Kidney (tissue), 14 donors: ENCODE data around the gene NAT8L. TPM values are rescaled to one million over a fixed set of nuclear protein-coding genes. Genes with fewer than 3 reads are reported as not detected.
A peak's percentile ranks its signal among the peaks of the same experiment; 100 is the strongest.

Experiments used
- DNase-seq, 5 donors: peaks; one replicate each; pipeline ENCODE4 v3.0.0-alpha.2; 2013 to 2020
- FAIRE-seq: peaks from 2 replicates; lab custom pipeline; 2012; peaks lifted over from hg19 to GRCh38; lab: Jason Lieb, UNC
- H3K27ac ChIP-seq, 2 donors: one replicate each; pipeline ENCODE4 v1.7.0; 2013; ENCODE audit warnings: low read depth in 2 of 2, low read length in 2 of 2, inconsistent platforms in 1 of 2
- H3K27me3 ChIP-seq: one replicate; pipeline ENCODE4 v1.7.1; 2013; ENCODE audit warnings: low read length, inconsistent platforms; ENCODE audit not compliant: control insufficient read depth, insufficient read depth
- H3K36me3 ChIP-seq, 3 donors: one replicate each; pipeline versions ENCODE4 v1.7.0 to v1.7.1; 2013; ENCODE audit warnings: low read length in 3 of 3, control low read depth in 1 of 3, inconsistent platforms in 1 of 3; ENCODE audit not compliant: insufficient read depth in 3 of 3, control insufficient read depth in 2 of 3
- H3K4me1 ChIP-seq, 3 donors: one replicate each; pipeline versions ENCODE4 v1.7.0 to v1.7.1; 2013; ENCODE audit warnings: low read length in 3 of 3, inconsistent platforms in 1 of 3, low read depth in 1 of 3; ENCODE audit not compliant: control insufficient read depth in 2 of 3, insufficient read depth in 2 of 3
- H3K4me3 ChIP-seq, 3 donors: one replicate each; pipeline versions ENCODE4 v1.7.0 to v1.8.1; 2013; ENCODE audit warnings: low read length in 3 of 3, control low read depth in 1 of 3, inconsistent platforms in 1 of 3
- H3K9ac ChIP-seq, 3 donors: one replicate each; pipeline versions ENCODE4 v1.7.0 to v1.7.1; 2013; ENCODE audit warnings: low read length in 3 of 3, control low read depth in 1 of 3, inconsistent platforms in 1 of 3
- H3K9me3 ChIP-seq, 3 donors: one replicate each; pipeline versions ENCODE4 v1.7.0 to v1.7.1; 2013; ENCODE audit warnings: low read length in 3 of 3, control low read depth in 1 of 3, inconsistent platforms in 1 of 3; ENCODE audit not compliant: control insufficient read depth in 2 of 3, insufficient read depth in 1 of 3
- CTCF ChIP-seq: IDR thresholded peaks from 3 replicates; pipeline ENCODE4 v1.5.1; 2012; ENCODE audit warnings: mild to moderate bottlenecking, moderate library complexity, borderline replicate concordance; ENCODE audit not compliant: insufficient read depth; ENCODE audit errors: extremely low read depth
- intact Hi-C: fragments of 100-400 bp; cut with DNase I; formaldehyde crosslinking; loops from one replicate; pipeline ENCODE4 v1.11.1; 2022
- polyA plus RNA-seq: library from polyadenylated mRNA; stranded (reverse); fragments of 350-450 nt; fragmentation: Illumina TruSeq; extraction: RNeasy Lipid Tissue Mini Kit (QIAGEN cat#74804); gene quantifications from one replicate; pipeline ENCODE4 v1.2.3, GENCODE V29; 2014; ENCODE audit warnings: low read depth, low replicate concordance; ENCODE audit not compliant: insufficient read depth
- total RNA-seq: library from RNA; stranded (reverse); fragmentation: NEBNext Ultra II Directional; extraction: Animal tissue kit (Norgen Biotek cat#: 25700); gene quantifications from one replicate; pipeline ENCODE4 v1.2.1, GENCODE V29; 2021
- donor health status: control.
- donor health status: control.
- donor health status: control.
- donor health status: control.
- donor health status: control.
- donor health status: DM: yes; HTN: yes; CAD: no.
- donor health status: Normal renal cell carcinoma (clear cell type).

The NAT8L gene
- total and polyA plus RNA-seq, 2 donors from 2014 or later = 2.7 to 12.5 TPM

DNA sequence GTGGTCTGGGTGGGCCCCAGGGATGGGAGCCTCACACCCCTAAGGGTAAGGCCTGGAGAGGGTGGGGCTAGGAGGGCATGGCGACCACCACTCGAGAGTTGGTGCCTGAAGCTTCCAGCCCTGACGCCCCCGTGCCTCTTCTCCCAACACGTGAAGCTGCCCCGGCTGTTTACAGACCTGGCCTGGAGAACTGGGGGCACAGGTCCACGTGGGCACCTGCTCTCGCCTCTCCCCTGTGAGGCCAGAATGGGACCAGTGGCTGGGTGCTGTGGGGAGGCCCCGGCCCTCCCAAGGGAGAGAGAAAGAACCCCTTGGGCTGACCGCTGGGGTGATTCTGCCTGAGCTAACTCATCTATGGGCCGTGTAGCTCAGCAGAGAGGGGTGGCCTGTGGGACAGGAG is 15.5 kb downstream of the NAT8L start:
- intact Hi-C loops = no loop called here
- no peak overlapping the region for H3K9ac ChIP-seq
- H3K36me3 ChIP-seq = no peaks in the 10 kb centered on the region
- H3K9me3 ChIP-seq = no peaks in the 10 kb centered on the region
- DNase-seq (peak in 1 of 5 donors; percentile 46), FAIRE-seq (no peak)
- H3K27ac ChIP-seq = no peak overlapping the region
- peaks cover 0 to 11% (median 0%) of the 10 kb centered on the region in 3 donors for H3K4me1 ChIP-seq
- no peak overlapping the region for H3K4me3 ChIP-seq
- TF ChIP-seq CTCF = no peak
- H3K27me3 ChIP-seq = no peaks in the 10 kb centered on the region

- Histone ChIP-seq H3K4me3 (no peak overlapping the region), H3K27ac (no peak overlapping the region), H3K9me3 (no peaks in the 10 kb centered on the region), H3K36me3 (no peaks in the 10 kb centered on the region), H3K27me3 (no peaks in the 10 kb centered on the region), H3K9ac (no peak overlapping the region), H3K4me1 (peaks cover 0 to 11% (median 0%) of the 10 kb centered on the region in 3 donors)
- FAIRE-seq (no peak), DNase-seq (peak in 1 of 5 donors; percentile 52)
- intact Hi-C loops = no loop called here
- no peak for TF ChIP-seq CTCF
Measured at GRCh38 chr4:2075171-2075986, 16.3 kb downstream of the NAT8L start.

DNA sequence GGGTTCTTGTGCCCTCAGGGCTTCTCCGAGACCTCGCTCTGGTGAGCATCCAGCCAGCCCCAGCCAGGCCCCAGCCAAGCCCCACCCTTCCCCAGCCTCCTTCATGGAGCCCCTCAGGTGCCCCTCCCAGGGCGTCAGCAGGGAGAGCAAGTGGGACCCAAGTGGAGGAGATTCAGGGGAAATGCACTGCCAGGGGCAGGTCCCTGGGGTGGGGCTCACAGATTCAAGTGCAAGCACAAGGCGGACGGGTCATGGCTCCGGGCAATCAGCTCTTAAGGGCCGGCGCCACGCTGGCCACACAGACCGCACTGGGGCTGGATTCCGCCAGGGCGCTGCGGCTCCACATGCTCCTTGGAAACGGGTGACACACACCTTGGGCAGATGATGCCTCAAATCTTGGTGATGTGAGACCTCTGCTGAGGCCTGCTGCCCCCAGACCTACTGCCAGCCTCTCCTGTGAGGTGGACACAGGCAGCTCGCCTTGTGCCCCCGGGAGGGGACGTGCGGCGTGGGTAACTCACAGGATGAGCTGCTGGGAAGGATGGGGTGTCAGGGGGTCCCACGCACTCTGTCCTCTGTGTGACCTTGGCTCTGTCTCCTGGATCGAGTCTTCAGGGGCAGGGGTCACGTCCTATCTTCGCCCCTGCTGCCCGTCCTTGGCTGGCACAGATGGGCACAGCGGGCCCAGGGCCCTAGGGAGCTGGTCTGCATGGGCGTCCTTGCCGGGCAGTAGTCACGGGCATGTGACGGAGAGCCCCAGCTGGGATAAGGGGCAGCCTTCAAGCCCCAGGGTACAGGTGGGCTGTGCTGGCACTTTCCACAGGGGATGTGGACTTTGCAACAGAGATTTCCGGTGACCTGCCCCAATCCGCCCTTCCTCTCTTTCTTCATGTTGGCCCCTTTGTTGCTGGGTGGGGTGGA is 17.1 kb downstream of the NAT8L start:
- no peaks in the 10 kb centered on the region for H3K36me3 ChIP-seq
- H3K9ac ChIP-seq = no peak overlapping the region
- H3K9me3 ChIP-seq = no peaks in the 10 kb centered on the region
- intact Hi-C loops = no loop called here
- peaks cover 0 to 11% (median 0%) of the 10 kb centered on the region in 3 donors for H3K4me1 ChIP-seq
- no peak for TF ChIP-seq CTCF
- no peaks in the 10 kb centered on the region for H3K27me3 ChIP-seq
- no peak overlapping the region for H3K4me3 ChIP-seq
- DNase-seq (peak in 1 of 5 donors; percentile 62), FAIRE-seq (no peak)
- no peak overlapping the region for H3K27ac ChIP-seq
